HG03159 (cell line): ENCODE measurements around the gene DAZAP1.

Experiments used
- ATAC-seq: cut with Tn5 transposase; IDR thresholded peaks from one replicate; pipeline ENCODE4 v1.9.1; 2021; ENCODE audit warnings: mild to moderate bottlenecking, moderate library complexity; ENCODE audit not compliant: unreplicated experiment

Gene DAZAP1

GRCh38 chr19:1377176-1377964, 30.0 kb upstream of the DAZAP1 start:
- ATAC-seq: no peak

DNA sequence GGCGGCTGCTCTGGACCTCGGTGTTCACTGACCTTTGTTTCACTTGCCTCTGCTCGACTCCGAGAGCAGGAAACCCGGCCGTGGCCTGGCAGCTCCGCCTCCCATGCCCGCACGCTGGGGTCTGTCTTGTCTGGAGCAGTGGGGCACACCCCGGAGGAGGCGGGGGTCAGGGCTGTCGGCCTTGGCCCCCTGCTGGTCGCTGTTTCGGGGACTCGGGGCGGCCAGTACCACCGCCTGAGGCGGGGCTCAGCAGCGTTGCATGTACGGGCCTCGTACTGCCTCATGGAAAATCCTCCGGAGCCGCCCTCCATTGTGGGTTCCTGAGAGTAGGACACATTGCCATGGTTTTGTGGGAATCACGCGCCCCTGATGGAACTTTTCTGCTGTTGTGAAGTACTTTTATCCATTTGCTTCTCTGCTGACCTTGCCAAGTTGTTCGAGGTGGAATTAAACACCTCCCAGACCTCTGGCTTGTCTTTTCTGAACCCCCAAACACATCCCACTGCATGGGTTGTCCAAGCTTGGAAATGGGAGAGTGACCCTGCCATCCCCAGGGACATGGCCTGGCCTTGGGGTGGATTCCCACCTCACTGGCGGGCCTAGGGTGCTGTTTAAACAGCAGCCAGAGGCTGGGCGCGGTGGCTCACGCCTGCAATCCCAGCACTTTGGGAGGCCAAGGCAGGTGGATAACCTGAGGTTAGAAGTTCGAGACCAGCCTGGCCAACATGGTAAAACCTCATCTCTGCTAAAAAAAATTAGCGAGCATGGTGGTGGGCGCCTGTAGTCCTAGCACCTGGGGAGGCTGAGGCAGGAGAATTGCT, 29.2 kb upstream of the DAZAP1 start:
- ATAC-seq: no peak

DNA sequence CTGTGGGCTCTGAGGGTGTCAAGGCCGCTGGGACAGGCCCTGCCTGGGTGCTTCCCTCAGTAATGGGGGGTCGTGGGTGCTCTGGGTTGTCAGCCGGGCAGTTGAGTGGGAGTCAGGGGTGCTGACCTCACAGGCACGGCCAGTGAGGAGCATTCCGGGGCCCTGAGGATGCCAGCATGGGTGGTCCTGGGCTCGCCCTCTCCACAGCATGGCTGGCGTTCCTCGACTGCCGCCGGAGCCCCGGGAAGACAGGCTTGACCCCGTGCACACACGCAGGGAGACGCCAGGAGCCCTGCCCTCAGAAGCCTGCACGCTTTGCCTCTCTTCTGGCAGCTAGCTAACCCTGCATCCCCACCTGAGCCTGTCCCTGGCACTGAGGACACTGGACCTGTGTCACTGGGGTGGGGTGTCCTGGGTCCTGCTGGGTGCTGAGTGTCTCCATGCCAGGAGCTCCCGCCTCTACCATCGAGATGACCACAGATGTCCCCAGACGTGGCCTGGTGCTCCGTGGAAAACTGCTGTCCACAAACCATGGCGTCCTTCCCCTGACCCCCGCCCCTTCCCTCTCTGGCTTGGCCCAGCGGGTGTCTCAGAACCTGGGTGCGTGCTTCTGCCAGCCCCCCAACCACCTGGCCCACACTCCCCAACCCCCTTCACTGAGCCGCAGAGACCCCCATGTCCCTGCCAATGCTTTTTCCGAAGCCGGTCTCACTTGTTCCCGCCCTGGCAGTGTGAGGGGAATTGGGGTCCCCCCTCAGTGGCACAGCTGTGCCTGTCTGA, 28.1 kb upstream of the DAZAP1 start:
- no peak for ATAC-seq

GRCh38 chr19:1379961-1380489, 27.4 kb upstream of the DAZAP1 start:
- ATAC-seq: no peak

- ATAC-seq: no peak
Measured at GRCh38 chr19:1382250-1382649, 25.1 kb upstream of the DAZAP1 start.

GRCh38 chr19:1383017-1383311, 24.4 kb upstream of the DAZAP1 start:
- ATAC-seq: no peak

DNA sequence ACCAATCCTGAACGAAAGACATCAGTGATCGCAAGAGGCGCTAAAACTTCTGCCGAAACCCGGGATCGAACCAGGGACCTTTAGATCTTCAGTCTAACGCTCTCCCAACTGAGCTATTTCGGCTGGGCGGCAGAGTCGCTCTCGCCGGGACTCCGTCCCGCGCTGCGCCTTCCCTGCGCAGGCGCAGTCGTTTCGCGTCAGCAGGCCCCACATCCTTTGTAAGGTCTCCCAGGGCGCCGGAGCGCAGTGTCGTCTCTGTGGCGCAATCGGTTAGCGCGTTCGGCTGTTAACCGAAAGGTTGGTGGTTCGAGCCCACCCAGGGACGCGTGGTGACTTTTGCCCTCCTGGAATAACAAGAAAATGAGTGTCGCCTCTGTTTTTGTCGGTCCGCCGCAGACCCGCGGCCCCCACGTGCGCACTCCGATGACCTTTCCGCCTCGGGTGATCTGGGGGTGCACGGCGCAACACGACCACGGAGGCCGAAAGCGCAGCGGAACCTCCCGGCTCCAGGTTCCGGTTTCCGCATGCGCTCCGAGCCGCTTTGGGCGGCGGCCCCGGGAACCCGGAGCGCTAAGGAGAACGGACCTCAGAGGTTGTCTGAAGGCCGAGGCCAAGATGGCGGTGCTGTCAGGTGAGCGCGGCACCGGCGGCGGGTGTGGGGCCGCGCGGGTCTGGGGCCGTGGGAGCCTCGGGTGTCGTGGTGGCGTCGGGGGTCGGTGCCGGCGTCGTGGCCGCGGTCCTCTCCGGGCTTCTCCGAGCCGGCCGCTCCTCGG, 23.9 kb upstream of the DAZAP1 start, which contains the start of gene NDUFS7:
TSS of gene NDUFS7 (plus strand) at position 596 of the 773 bp plus-strand sequence. CDS start at position 616, 20 bp downstream.
- ATAC-seq: peak; percentile 73

- no peak for ATAC-seq
Measured at GRCh38 chr19:1384085-1384462, 23.3 kb upstream of the DAZAP1 start.

DNA sequence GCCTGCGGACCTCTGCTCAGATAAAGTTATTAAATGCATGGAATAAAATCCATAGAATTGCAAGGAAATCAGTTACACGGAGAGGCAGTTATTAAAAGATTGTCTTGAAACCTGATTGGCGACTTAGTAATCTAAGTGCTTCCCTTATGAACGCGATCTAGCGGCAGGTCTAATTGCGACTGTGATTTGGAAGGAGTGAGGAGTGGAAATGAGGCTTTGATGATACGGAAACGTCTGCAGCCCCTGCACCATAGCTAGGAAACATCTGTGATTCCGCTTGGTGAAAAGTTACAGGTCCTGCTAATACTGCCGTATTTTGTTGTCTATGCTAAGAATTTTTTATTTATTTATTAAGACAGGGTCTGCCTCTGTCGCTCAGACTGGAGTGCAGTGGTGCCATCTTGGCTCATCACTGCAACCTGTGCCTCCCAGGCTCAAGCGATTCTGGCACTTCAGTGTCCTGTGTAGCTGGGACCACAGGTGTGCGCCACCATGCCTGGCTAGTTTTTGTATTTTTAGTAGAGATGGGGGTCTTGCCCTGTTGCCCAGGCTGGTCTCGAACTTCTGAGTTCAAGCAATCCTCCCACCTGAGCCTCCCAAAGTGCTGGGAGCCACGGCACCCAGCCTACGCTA, 22.8 kb upstream of the DAZAP1 start:
- no peak for ATAC-seq

DNA sequence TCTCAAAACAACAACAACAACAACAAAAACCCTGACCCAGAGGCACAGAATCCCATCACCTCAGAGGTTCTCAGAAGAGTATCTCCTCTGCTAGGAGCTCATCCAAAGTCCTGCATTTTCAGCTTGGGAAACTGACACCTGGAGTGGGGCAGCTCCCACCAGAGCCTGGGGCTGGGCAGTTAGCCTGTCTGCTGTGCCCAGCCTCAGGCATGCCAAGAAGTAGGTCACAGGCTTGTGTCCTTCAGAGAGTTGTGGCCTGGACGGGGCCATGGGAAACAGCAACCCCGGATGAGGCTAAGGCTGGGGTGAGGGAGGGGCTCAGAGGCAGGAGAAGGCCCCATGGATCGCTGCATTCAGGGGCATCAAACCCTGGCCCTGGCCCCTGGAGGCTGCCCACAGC, 21.6 kb upstream of the DAZAP1 start:
- no peak for ATAC-seq

GRCh38 chr19:1386945-1387683, 20.3 kb upstream of the DAZAP1 start:
- no peak for ATAC-seq

- no peak for ATAC-seq
Measured at GRCh38 chr19:1387684-1388636, 19.4 kb upstream of the DAZAP1 start.

GRCh38 chr19:1388637-1389026, 18.8 kb upstream of the DAZAP1 start:
- no peak for ATAC-seq

GRCh38 chr19:1389033-1389940, 18.1 kb upstream of the DAZAP1 start:
- ATAC-seq: no peak

GRCh38 chr19:1390890-1391423, 16.4 kb upstream of the DAZAP1 start:
- ATAC-seq: no peak

GRCh38 chr19:1392407-1392806, 15.0 kb upstream of the DAZAP1 start:
- no peak for ATAC-seq

- ATAC-seq: no peak
Measured at GRCh38 chr19:1392939-1393530, 14.4 kb upstream of the DAZAP1 start.
